ENCODE data around the gene TGM1. TPM values are rescaled to one million over a fixed set of nuclear protein-coding genes. Genes with fewer than 3 reads are reported as not detected.

The TGM1 gene
- total RNA-seq, 6 experiments from 2014 or later, result 0.37 to 1.9 (median 0.77) TPM

DNA sequence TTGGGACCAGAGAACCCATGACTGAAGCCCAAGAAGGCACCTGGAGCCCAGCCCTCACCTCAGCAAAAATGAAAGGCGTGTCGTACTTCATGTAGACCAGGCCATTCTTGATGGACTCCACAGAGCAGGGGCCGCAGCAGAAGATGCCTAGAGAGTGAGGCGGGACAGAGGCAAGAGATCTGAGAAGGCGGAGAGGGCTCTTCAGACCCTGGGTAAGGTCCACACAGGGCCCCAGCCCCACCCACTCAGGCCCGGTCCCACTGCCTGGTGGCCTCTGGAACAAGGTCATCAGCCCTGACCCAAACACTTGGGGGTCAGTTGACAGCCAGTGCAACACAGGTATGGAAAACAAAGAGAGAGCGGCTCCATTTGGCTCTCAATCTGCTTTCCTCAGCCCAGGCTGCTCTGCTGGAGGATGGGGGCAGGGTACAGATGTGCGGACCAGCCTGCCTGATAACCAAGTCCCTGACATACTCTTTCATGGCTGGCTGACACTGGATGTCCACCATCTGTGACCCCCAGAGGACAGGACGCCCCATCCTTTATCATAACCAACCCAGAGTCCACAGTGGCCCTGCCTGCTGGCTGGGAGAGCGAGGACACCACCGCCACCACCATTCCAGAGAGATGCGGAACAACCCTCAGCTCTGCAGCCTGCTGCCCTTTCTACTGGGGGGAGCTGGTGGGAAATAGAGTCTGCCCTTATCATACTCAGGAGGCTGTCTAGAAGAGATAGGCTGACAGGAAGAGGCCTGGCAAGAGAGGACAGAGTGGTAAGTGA, 6.9 kb downstream of the TGM1 start:
- no peaks in the 10 kb centered on the region for H3K27me3 ChIP-seq
- 93% methylated on average over 3 of the region's 12 CpGs for WGBS (ENCODE audit: insufficient coverage, low coverage, low lambda C conversion rate, missing lambda C conversion rate)
- DNase-seq, result no peak
- ATAC-seq, result no peak
- no peak overlapping the region for H3K27ac ChIP-seq
- H3K9me3 ChIP-seq, result no peaks in the 10 kb centered on the region
- intact Hi-C loops (cut with DNase I), result no loop called here
- no peaks in the 10 kb centered on the region for H3K36me3 ChIP-seq
- TF ChIP-seq, protein P1, sequence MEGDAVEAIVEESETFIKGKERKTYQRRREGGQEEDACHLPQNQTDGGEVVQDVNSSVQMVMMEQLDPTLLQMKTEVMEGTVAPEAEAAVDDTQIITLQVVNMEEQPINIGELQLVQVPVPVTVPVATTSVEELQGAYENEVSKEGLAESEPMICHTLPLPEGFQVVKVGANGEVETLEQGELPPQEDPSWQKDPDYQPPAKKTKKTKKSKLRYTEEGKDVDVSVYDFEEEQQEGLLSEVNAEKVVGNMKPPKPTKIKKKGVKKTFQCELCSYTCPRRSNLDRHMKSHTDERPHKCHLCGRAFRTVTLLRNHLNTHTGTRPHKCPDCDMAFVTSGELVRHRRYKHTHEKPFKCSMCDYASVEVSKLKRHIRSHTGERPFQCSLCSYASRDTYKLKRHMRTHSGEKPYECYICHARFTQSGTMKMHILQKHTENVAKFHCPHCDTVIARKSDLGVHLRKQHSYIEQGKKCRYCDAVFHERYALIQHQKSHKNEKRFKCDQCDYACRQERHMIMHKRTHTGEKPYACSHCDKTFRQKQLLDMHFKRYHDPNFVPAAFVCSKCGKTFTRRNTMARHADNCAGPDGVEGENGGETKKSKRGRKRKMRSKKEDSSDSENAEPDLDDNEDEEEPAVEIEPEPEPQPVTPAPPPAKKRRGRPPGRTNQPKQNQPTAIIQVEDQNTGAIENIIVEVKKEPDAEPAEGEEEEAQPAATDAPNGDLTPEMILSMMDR (IDR thresholded peaks at IDR 0.05), result no peak
- TF ChIP-seq POLR2A (IDR thresholded peaks at IDR 0.05), result no peak
- no peak overlapping the region for H3K4me3 ChIP-seq
- no peaks in the 10 kb centered on the region for H3K4me1 ChIP-seq

DNA sequence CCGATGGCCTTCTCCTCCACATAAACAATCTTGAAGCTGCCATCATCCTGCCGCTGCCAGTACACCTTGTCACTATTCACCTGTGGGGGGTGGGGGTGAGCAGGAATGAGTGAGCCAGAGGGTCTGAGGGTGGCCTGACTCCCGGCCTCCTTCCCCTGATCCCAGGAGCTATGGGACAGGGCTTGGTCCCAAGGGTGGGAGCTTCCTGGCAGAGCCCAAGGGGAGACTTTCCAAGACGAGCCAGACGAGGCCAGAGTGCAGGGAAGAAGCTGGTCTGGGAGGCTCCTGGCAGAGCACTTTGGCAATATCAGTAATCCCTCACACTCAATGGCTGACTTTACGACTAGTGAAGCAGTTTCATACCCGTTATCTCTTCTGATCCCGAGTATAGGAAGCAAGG, 7.5 kb downstream of the TGM1 start:
- 95% methylated on average over 3 of the region's 8 CpGs for WGBS (ENCODE audit: insufficient coverage, low coverage, low lambda C conversion rate, missing lambda C conversion rate)
- Histone ChIP-seq H3K27ac (no peak overlapping the region), H3K4me3 (no peak overlapping the region), H3K9me3 (no peaks in the 10 kb centered on the region), H3K36me3 (no peaks in the 10 kb centered on the region), H3K27me3 (no peaks in the 10 kb centered on the region), H3K4me1 (no peaks in the 10 kb centered on the region)
- ATAC-seq, result no peak
- TF ChIP-seq POLR2A (IDR thresholded peaks at IDR 0.05), result no peak
- TF ChIP-seq, protein P1 (IDR thresholded peaks at IDR 0.05), result no peak
- intact Hi-C loops (cut with DNase I), result no loop called here
- no peak for DNase-seq

DNA sequence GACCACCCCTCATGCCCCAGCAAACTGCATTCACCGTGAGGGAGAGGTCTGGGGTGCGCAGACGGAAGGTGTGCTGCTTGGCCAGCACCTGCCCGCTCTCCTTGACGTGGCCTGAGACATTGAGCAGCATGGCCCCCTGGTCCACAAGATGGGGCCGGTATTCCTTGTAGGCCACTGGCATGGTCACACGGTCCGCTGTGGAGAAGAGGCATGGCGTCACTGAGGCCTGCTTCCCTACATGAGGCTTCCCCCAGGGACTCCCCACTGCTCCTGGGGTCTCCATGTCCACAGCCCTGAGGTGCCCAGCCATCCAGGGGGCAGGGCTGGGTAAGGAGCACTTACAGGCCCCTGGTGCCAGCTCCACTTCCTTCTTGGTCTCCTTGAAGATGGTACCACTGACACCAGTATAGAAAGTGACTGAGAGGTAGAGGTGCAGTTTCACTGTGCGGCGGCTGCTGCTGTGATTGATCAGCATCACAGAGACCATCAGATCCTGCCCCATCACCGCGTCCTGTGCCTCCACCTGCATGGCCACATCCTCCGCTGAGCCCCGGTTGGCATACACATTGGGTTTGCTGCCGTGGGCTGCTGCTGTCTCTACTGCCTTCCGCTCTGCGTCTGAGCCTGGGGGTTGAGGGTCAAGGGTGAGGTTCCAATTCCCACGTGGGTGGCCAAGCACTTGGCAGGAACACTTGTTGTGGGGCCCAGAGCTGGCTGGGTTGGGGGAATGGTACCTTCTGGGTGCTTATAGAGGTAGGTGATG, 8.2 kb downstream of the TGM1 start:
- DNase-seq (no peak), ATAC-seq (no peak)
- no peaks in the 10 kb centered on the region for H3K36me3 ChIP-seq
- H3K27ac ChIP-seq, result no peak overlapping the region
- no peak overlapping the region for H3K4me3 ChIP-seq
- H3K27me3 ChIP-seq, result no peaks in the 10 kb centered on the region
- no peaks in the 10 kb centered on the region for H3K9me3 ChIP-seq
- 91% methylated on average over 6 of the region's 19 CpGs for WGBS (ENCODE audit: insufficient coverage, low coverage, low lambda C conversion rate, missing lambda C conversion rate)
- intact Hi-C loops (cut with DNase I), result no loop called here
- TF ChIP-seq, protein P1 (IDR thresholded peaks at IDR 0.05), result no peak
- no peak for TF ChIP-seq POLR2A (IDR thresholded peaks at IDR 0.05)
- no peaks in the 10 kb centered on the region for H3K4me1 ChIP-seq

DNA sequence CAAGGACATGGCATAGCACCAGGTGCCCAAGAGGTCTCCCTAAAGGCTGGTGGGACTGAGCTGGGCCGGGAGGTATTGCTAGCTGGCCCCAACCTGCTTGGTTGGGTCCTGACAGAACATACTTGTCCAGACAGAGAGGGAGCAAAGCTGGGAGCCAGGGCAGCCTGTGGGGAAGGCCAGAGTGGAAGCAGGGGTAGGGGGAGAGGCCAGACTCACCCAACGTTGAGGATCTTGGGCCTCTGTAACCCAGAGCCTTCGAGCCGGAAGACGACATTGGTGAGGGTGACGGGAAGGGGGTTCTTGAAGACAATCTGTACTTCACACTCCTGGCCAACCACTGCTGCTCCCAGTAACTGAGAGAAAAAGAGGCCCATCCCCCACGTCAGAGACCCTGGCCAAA, 9.0 kb downstream of the TGM1 start:
- Histone ChIP-seq H3K27me3 (no peaks in the 10 kb centered on the region), H3K4me1 (no peaks in the 10 kb centered on the region), H3K27ac (no peak overlapping the region), H3K9me3 (no peaks in the 10 kb centered on the region), H3K36me3 (no peaks in the 10 kb centered on the region), H3K4me3 (no peak overlapping the region)
- intact Hi-C loops (cut with DNase I), result no loop called here
- ATAC-seq (no peak), DNase-seq (no peak)
- no CpG with 5 or more reads among the region's 7 CpGs for WGBS (ENCODE audit: insufficient coverage, low coverage, low lambda C conversion rate, missing lambda C conversion rate)
- no peak for TF ChIP-seq POLR2A (IDR thresholded peaks at IDR 0.05)
- TF ChIP-seq, protein P1 (IDR thresholded peaks at IDR 0.05), result no peak

All from right lobe of liver (tissue), 6 donors.